ENCODE measurements around the gene MAP3K7CL.

DNA sequence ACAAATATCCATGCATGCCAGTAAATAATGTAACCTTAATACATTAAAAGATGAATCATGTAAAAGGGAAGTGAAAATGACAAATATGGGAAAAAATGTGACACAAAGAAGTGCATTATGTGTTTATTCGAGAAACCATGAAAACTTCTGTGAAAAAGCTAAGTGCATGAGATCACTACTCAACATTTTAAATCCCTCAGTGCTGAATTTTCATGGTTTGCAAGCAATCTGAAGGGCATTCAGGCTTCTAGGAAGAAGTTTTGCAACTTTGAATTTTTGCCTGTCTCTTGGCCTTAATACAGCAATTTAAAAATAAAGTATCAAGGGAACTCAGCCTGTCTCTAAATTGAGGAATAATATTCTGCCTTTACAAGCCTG lies 78.2 kb downstream of the MAP3K7CL start:
- TF ChIP-seq, protein P1, sequence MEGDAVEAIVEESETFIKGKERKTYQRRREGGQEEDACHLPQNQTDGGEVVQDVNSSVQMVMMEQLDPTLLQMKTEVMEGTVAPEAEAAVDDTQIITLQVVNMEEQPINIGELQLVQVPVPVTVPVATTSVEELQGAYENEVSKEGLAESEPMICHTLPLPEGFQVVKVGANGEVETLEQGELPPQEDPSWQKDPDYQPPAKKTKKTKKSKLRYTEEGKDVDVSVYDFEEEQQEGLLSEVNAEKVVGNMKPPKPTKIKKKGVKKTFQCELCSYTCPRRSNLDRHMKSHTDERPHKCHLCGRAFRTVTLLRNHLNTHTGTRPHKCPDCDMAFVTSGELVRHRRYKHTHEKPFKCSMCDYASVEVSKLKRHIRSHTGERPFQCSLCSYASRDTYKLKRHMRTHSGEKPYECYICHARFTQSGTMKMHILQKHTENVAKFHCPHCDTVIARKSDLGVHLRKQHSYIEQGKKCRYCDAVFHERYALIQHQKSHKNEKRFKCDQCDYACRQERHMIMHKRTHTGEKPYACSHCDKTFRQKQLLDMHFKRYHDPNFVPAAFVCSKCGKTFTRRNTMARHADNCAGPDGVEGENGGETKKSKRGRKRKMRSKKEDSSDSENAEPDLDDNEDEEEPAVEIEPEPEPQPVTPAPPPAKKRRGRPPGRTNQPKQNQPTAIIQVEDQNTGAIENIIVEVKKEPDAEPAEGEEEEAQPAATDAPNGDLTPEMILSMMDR (IDR thresholded peaks at IDR 0.05) = no peak
- TF ChIP-seq POLR2A (IDR thresholded peaks at IDR 0.05; ENCODE audit: low read depth) = no peak
